Central memory CD8-positive, alpha-beta T cell (primary cell): Measurements from ENCODE around the gene NLRP9.
A peak's percentile ranks its signal among the peaks of the same experiment; 100 is the strongest.

Source experiments
- ATAC-seq: fragments of 150-1000 bp; cut with Tn5 transposase; replicated peaks from 2 replicates; pipeline ENCODE4 v1.10.0; 2022; ENCODE audit warnings: mild to moderate bottlenecking, moderate FRiP score, moderate number of reproducible peaks; ENCODE audit not compliant: poor library complexity, severe bottlenecking; ENCODE audit errors: extremely low read depth
- DNase-seq, 2 donors: peaks; one replicate each; pipeline ENCODE4 v3.0.0; 2021; ENCODE audit warnings: low spot score in 2 of 2
- H3K27ac Mint-ChIP-seq: one replicate; pipeline ENCODE4 v1.8.0; 2022; ENCODE audit warnings: low read depth, mild to moderate bottlenecking, moderate library complexity, mixed read lengths
- H3K27me3 Mint-ChIP-seq: one replicate; pipeline ENCODE4 v1.8.0; 2022; ENCODE audit warnings: mixed read lengths
- H3K36me3 Mint-ChIP-seq: one replicate; pipeline ENCODE4 v1.8.0; 2022; ENCODE audit warnings: mild to moderate bottlenecking, moderate library complexity, mixed read lengths; ENCODE audit not compliant: insufficient read depth
- H3K4me1 Mint-ChIP-seq: one replicate; pipeline ENCODE4 v1.8.0; 2022; ENCODE audit warnings: mixed read lengths
- H3K4me3 Mint-ChIP-seq: one replicate; pipeline ENCODE4 v1.8.0; 2022; ENCODE audit warnings: mild to moderate bottlenecking, moderate library complexity, mixed read lengths
- H3K9me3 Mint-ChIP-seq: one replicate; pipeline ENCODE4 v1.8.0; 2022; ENCODE audit warnings: mixed read lengths

The NLRP9 gene

DNA sequence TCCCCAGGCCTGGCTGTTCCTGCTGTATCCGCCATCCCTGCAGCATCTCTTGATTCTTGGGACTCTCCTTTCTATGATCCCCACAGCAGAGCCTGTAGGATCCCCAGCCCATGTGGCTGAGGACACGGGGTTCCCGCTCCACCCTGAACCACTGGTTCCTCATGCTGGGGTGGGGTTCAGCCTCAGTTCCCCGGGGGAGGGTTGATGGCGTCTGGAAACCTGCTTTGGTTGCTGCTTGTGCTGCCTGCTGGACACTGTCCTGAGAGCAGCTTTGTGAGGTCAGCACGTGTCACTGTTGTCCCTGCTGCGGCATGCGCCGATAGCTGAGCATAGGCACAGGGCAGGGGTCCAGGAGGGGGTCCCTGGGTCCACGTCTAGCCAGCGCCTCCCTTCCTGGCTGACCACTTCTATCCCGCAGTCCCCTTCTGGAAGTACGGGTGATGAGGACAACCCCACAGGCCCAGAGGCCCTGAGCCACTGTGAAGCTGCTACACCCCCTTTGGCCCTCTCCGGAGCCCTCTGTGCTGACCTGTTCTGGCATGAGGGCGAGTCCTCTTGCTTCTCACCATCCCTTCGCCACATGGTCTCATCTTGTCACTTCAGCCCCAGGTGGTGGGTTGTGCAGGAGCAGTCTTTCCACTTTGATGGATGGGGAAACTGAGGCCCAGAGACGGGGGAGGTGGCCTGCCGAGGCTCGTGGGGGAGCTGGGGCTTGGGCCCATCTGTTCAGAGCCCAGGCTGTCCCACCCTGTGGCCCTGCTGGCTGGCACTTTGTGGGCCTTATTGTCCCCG is 57.7 kb downstream of the NLRP9 start:
- peaks cover 45% of the 10 kb centered on the region for H3K4me1 Mint-ChIP-seq

DNA sequence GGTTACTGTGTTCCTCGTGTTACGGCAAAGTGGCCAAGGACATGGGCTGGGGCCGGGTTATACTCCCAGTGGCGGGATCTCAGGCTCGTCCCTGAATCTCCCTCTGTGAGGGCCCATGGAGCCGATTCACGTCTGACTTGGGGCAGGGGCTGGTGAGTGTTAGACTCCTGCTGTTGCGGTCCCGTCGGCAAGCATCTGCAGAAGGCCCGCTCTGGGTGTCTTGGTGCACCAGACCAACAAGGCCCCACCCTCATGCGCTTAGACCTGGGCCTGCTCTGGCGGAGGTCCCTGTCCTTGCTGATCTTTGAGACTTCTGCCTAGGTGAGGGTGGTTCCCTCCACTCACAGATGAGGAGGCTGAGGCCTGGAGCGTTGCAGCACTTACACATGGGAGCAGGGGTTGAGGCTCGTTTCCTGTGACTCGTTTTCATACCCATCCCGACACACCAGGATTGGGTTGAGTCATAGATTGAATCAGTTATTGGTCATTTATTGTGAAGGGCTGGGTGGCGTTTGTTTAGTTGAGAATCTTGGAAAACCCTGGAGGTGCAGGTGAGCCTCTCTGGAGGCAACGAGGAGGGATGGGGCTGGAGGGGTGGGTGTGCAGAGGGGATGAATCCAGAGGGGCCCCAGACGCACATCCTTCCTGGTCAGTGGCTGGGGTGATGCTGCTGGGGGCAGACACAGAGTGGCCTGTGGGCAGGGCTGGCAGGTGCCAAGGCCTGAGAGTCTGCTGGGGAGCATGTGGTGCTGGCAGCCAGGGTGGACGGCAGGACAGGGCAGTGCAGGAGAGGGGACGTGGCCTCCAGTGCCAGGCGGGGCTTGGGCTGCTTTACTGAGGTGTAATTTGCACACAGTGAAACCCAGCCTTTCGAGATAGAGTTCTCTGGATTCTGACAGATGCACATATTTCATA is 58.6 kb downstream of the NLRP9 start:
- H3K27ac Mint-ChIP-seq: peak overlapping the region; percentile 86
- peaks cover 24% of the 10 kb centered on the region for H3K36me3 Mint-ChIP-seq
- DNase-seq: no peak
- no peaks in the 10 kb centered on the region for H3K9me3 Mint-ChIP-seq
- peaks cover 49% of the 10 kb centered on the region for H3K4me1 Mint-ChIP-seq
- no peak overlapping the region for H3K4me3 Mint-ChIP-seq
- no peak for ATAC-seq
- no peaks in the 10 kb centered on the region for H3K27me3 Mint-ChIP-seq

More for the DNA sequence above, 57.7 kb downstream of the NLRP9 start:
- DNase-seq (no peak), ATAC-seq (no peak)
- Mint-ChIP-seq H3K4me3 (no peak overlapping the region), H3K36me3 (peaks cover 19% of the 10 kb centered on the region), H3K9me3 (no peaks in the 10 kb centered on the region), H3K27ac (no peak overlapping the region), H3K27me3 (no peaks in the 10 kb centered on the region)

GRCh38 chr19:55678121-55678671 is 60.0 kb downstream of the NLRP9 start:
- no peak overlapping the region for H3K27ac Mint-ChIP-seq
- H3K36me3 Mint-ChIP-seq: peaks cover 31% of the 10 kb centered on the region
- H3K4me3 Mint-ChIP-seq: peak overlapping the region; percentile 99
- ATAC-seq (no peak), DNase-seq (no peak)
- H3K27me3 Mint-ChIP-seq: no peaks in the 10 kb centered on the region
- H3K4me1 Mint-ChIP-seq: peaks cover 60% of the 10 kb centered on the region
- no peaks in the 10 kb centered on the region for H3K9me3 Mint-ChIP-seq

DNA sequence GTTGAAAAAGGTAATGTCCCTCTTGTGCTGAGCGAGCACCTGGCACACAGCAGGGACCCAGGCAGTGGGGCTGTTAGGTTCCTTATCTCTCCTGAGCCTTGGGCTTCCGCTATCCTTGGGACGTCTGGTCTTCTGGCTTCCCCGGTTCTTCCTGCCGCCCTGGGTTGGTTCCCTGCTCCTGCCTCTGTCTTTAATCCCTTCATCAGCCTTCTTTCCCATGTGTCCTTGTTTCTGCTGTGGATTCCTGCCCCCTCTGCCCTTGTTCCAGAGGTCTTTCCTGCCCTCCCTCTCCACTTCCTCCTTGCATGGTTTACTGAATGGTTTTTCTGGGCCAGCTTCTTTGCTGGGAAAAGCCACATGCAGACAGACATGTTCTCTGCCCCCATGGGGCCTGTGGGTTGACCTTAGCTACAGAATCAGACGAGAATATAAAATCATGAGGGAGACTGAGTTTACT is 60.6 kb downstream of the NLRP9 start:
- Mint-ChIP-seq H3K36me3 (peaks cover 35% of the 10 kb centered on the region), H3K4me1 (peaks cover 60% of the 10 kb centered on the region), H3K27ac (no peak overlapping the region), H3K9me3 (no peaks in the 10 kb centered on the region), H3K4me3 (peak overlapping the region; percentile 99), H3K27me3 (no peaks in the 10 kb centered on the region)
- ATAC-seq (no peak), DNase-seq (no peak)

- Mint-ChIP-seq H3K27me3 (no peaks in the 10 kb centered on the region), H3K36me3 (peaks cover 39% of the 10 kb centered on the region), H3K9me3 (no peaks in the 10 kb centered on the region), H3K27ac (peak overlapping the region; percentile 99), H3K4me3 (peak overlapping the region; percentile 99), H3K4me1 (peaks cover 60% of the 10 kb centered on the region)
- ATAC-seq (no peak), DNase-seq (no peak)
Measured at GRCh38 chr19:55676889-55677505, 61.2 kb downstream of the NLRP9 start.

DNA sequence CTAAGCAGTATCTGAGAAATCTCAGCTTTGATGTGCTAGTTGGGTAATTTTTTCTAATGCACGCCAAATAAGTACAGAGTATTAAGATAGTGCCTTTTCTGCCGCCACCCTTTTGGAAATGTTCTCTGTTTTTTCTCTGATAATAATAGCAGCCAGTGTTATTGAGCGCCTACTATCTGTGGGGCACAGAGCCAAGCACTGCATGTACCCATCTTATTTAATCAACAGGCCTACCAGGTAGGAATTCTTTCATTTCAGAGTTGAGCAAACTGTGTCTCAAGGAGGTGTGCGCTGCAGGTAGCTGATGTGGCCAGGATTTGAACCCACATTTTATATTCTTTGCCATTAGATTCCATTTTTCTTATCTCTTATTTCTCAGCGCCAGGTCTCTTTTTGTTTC is 61.8 kb downstream of the NLRP9 start:
- Mint-ChIP-seq H3K27me3 (no peaks in the 10 kb centered on the region), H3K4me1 (peaks cover 62% of the 10 kb centered on the region), H3K9me3 (no peaks in the 10 kb centered on the region), H3K27ac (peak overlapping the region; percentile 99), H3K36me3 (peaks cover 42% of the 10 kb centered on the region), H3K4me3 (peak overlapping the region; percentile 99)
- ATAC-seq (no peak), DNase-seq (no peak)

GRCh38 chr19:55675661-55676354 is 62.4 kb downstream of the NLRP9 start:
- Mint-ChIP-seq H3K4me3 (peak overlapping the region; percentile 99), H3K36me3 (peaks cover 44% of the 10 kb centered on the region), H3K9me3 (no peaks in the 10 kb centered on the region), H3K27ac (peak overlapping the region; percentile 99), H3K27me3 (no peaks in the 10 kb centered on the region), H3K4me1 (peaks cover 67% of the 10 kb centered on the region)
- DNase-seq (no peak), ATAC-seq (no peak)

GRCh38 chr19:55674841-55675660 is 63.2 kb downstream of the NLRP9 start, which contains the start of gene EPN1:
EPN1 (plus strand) TSS chr19:55675226; CDS start chr19:55678628, 3,402 bp downstream.
- Mint-ChIP-seq H3K9me3 (no peaks in the 10 kb centered on the region), H3K36me3 (peaks cover 47% of the 10 kb centered on the region), H3K4me1 (peaks cover 66% of the 10 kb centered on the region), H3K4me3 (peak within 1 kb of the TSS; percentile 99), H3K27me3 (no peaks in the 10 kb centered on the region), H3K27ac (peak within 1 kb of the TSS; percentile 99)
- ATAC-seq: peak; percentile 93
- peak; percentile 89 to 95 for DNase-seq

DNA sequence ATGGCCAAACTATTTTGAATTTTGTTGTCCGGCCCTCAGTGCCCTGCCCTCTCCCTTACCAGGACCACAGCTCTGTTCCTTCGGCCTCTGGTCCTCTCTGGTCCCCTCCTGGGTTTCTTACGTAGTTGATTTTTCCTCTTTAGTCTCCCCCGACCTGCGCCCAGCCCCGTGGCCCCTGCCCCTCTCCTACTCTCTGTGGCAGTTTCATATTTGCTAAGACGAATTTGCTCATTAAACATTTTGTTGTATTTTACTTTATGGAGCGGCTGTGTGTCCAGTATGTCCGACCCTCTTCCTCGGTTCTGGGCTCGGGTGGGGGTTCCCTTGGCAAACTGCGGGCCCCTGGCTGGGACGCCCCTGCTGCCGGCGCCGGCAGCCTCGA is 63.8 kb downstream of the NLRP9 start:
- H3K9me3 Mint-ChIP-seq: no peaks in the 10 kb centered on the region
- peak overlapping the region; percentile 99 for H3K4me3 Mint-ChIP-seq
- H3K27ac Mint-ChIP-seq: peak overlapping the region; percentile 99
- ATAC-seq (no peak), DNase-seq (no peak)
- no peaks in the 10 kb centered on the region for H3K27me3 Mint-ChIP-seq
- peaks cover 50% of the 10 kb centered on the region for H3K36me3 Mint-ChIP-seq
- peaks cover 66% of the 10 kb centered on the region for H3K4me1 Mint-ChIP-seq

- Mint-ChIP-seq H3K4me1 (peaks cover 68% of the 10 kb centered on the region), H3K27ac (peak overlapping the region; percentile 99), H3K4me3 (peak overlapping the region; percentile 99), H3K36me3 (peaks cover 54% of the 10 kb centered on the region), H3K27me3 (no peaks in the 10 kb centered on the region), H3K9me3 (no peaks in the 10 kb centered on the region)
- DNase-seq (no peak), ATAC-seq (no peak)
Measured at GRCh38 chr19:55673889-55674288, 64.3 kb downstream of the NLRP9 start.

DNA sequence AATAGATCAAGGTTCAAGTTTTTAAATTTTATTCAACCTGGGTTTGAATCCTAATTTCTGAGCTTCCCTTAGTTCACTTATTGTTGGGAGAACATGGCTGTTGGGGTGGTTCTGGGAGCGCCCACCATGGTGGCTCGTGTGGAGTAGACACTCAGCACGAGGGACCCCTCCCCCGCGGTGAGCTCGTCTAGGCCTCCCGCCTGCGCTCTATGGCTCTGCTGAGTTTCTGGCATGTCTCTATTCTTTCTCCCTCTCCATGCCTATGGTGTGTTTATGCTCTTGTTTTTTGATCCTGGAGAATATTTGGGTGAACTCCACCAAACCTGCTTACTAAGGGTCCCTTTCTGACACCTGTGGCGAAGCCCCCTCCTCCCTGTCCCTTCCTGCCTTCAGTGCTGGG is 64.7 kb downstream of the NLRP9 start:
- no peak for ATAC-seq
- DNase-seq: no peak
- peaks cover 63% of the 10 kb centered on the region for H3K4me1 Mint-ChIP-seq
- no peaks in the 10 kb centered on the region for H3K27me3 Mint-ChIP-seq
- peak overlapping the region; percentile 69 for H3K27ac Mint-ChIP-seq
- no peaks in the 10 kb centered on the region for H3K9me3 Mint-ChIP-seq
- peaks cover 55% of the 10 kb centered on the region for H3K36me3 Mint-ChIP-seq
- no peak overlapping the region for H3K4me3 Mint-ChIP-seq
